Measurements from ENCODE around the gene SERTAD4.

Gene SERTAD4

GRCh38 chr1:210250665-210250997 is 18.0 kb downstream of the SERTAD4 start:
- DNase-seq (ENCODE audit: low read depth) = no peak
- TF ChIP-seq CTCF (conservative IDR thresholded peaks at IDR 0.05; ENCODE audit: low read depth, low read length) = no peak
- no peak overlapping the region for H3K4me3 ChIP-seq (ENCODE audit: low read depth, low read length)

GRCh38 chr1:210250998-210251679 is 18.5 kb downstream of the SERTAD4 start:
- DNase-seq (ENCODE audit: low read depth) = no peak
- no peak for TF ChIP-seq CTCF (conservative IDR thresholded peaks at IDR 0.05; ENCODE audit: low read depth, low read length)
- H3K4me3 ChIP-seq (ENCODE audit: low read depth, low read length) = no peak overlapping the region

DNA sequence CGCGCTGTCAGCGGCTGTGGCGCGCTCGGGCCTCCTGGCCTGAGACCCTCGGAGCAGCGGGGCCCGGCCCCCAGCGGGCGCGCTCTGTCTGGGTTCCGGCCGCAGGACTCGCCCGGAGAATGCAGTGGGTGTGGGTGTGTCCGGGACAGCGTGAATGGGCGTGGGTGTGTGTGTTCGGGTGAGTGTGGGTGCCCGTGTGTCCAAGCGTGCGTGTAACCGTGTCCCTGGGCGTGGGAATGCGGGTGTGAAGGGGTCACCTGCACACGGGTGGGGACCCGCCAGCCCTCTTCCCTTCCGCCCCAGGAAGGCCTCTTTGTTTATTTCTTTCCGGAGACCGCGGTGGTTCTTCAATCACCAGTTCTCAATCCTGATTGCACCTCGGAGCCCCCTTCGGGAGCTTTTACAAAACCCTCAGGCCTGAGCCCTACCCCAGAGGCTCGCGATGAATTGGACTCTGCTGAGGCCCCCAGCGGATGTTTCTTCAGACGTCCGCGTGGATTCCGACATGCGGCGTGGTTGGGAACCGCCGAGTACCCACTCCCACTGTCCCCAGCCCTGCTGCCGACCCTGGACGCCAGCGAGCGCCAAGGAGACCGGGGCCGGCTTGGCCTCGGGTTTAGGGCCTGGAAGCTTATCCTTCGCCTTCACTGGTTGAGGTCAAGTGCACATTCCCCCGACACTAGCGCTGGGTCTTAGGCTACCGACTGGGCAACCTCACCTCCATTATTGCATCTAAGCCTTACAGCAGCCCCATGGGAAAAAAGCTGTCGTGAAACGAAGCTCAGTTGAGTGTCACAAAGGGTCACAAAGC is 19.3 kb downstream of the SERTAD4 start:
- no peak for TF ChIP-seq CTCF (conservative IDR thresholded peaks at IDR 0.05; ENCODE audit: low read depth, low read length)
- no peak overlapping the region for H3K4me3 ChIP-seq (ENCODE audit: low read depth, low read length)
- DNase-seq (ENCODE audit: low read depth) = no peak

GRCh38 chr1:210252621-210253051 is 20.0 kb downstream of the SERTAD4 start:
- DNase-seq (ENCODE audit: low read depth) = no peak
- no peak for TF ChIP-seq CTCF (conservative IDR thresholded peaks at IDR 0.05; ENCODE audit: low read depth, low read length)
- no peak overlapping the region for H3K4me3 ChIP-seq (ENCODE audit: low read depth, low read length)

DNA sequence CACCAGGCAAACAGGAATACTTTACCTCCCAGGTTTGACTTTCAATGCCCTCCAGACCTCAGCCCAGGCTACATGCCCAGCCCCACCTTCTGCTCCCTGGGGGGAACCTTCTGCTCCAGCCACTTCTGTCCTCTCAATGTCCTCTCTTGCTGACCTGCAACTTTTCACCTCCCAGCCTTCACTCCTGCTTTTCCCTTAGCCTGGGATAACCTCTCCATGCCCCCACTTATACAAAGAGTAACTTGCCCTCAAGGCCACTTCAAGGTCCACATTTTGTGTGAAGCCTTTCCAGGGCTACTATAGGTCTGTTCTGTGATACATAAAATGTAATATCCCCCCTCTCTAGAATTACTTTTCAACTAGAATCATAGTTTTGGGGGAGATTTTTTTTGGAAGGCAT is 21.7 kb downstream of the SERTAD4 start:
- no peak overlapping the region for H3K4me3 ChIP-seq (ENCODE audit: low read depth, low read length)
- TF ChIP-seq CTCF (conservative IDR thresholded peaks at IDR 0.05; ENCODE audit: low read depth, low read length) = no peak
- DNase-seq (ENCODE audit: low read depth) = no peak

DNA sequence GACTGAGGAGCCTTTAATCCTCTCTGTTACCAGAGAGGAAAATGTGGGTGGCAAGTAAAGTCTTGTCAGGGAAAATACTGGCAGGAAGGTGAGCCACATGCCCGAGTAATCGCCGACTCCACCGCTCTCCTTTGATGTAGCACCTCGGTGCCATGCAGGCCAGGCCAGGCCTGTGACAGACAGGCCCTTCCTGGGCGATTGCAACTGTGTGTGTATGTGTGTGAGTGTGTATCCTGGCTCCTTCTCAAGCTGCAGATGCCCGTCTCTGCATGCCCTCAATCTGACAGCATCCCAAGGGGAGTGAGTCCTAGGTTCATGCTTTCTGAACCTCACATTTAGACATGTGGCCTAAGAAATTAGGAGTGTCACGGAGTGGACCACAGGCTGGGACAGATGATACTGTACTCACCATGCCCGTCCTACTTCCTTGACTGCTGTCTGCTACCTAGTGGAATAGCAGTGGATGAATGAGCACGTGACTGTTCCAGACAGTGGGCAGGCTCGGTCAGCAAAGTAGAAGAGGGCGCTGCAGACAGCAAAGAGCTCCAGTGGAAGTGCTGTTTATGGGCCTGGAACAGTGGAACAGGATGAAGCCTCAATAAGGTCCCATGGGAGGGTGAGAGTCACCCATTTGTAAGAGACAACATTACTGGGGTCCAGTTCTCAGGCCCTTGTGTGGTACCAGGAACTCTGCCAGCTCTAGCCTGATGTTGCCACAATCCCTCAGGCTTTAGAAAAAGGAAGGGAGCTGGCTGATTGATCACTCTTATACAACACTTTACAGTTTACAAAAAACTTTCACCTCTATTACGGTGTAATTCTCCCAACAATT is 25.3 kb downstream of the SERTAD4 start:
- no peak overlapping the region for H3K4me3 ChIP-seq (ENCODE audit: low read depth, low read length)
- no peak for DNase-seq (ENCODE audit: low read depth)

More for the DNA sequence above, 25.3 kb downstream of the SERTAD4 start:
- TF ChIP-seq CTCF (conservative IDR thresholded peaks at IDR 0.05; ENCODE audit: low read depth, low read length) = no peak
